PC-3 (cell line): ENCODE data around the gene CYBC1. TPM values are rescaled to one million over a fixed set of nuclear protein-coding genes. Genes with fewer than 3 reads are reported as not detected.

Experiments
- ATAC-seq: fragments of 200-7000 bp; cut with Tn5 transposase; 2 replicates; pipeline ENCODE4 v1.9.1; 2020; ENCODE audit warnings: mild to moderate bottlenecking, moderate library complexity
- BruUV-seq: library from RNA; stranded (reverse); fragments of 400-500 nt; replicated peaks from 2 replicates; lab custom pipeline; 2021; lab: Mats Ljungman, UMichigan
- CTCF ChIA-PET: fragments of 300-600 bp; sonication (Branson Sonifier 250); formaldehyde crosslinking; loops from one replicate; lab custom pipeline; 2022; ENCODE audit warnings: antibody characterized with exemption; lab: Charles Lee
- POLR2A ChIA-PET: fragments of 300-600 bp; sonication (Branson Sonifier 250); formaldehyde crosslinking; loops from one replicate; lab custom pipeline; 2022; ENCODE audit warnings: antibody characterized with exemption; ENCODE audit not compliant: unreplicated experiment; lab: Charles Lee
- DNase-seq: peaks from one replicate; pipeline ENCODE4 v3.0.0-alpha.2; 2015
- H2AFZ ChIP-seq: fragments of 300-600 bp; sonication (generic); 2 replicates; pipeline ENCODE4 v1.6.0; 2016; ENCODE audit warnings: antibody characterized with exemption, low read length
- H3F3A ChIP-seq: fragments of 300-600 bp; sonication (generic); one replicate; pipeline ENCODE4 v1.6.0; 2017; ENCODE audit warnings: antibody characterized with exemption, low read length, control low read depth, mild to moderate bottlenecking; ENCODE audit not compliant: unreplicated experiment
- H3K27ac ChIP-seq: fragments of 300-600 bp; sonication (generic); 2 replicates; pipeline ENCODE4 v1.5.1; 2016; ENCODE audit warnings: mild to moderate bottlenecking, low read length
- H3K27me3 ChIP-seq: fragments of 300-600 bp; sonication (generic); 2 replicates; pipeline ENCODE4 v1.6.1; 2016; ENCODE audit warnings: low read length, mixed read lengths
- H3K36me3 ChIP-seq: fragments of 300-600 bp; sonication (generic); 2 replicates; pipeline ENCODE4 v1.6.1; 2016; ENCODE audit warnings: low read depth, mixed run types, low read length, mixed read lengths
- H3K4me1 ChIP-seq: fragments of 300-600 bp; sonication (generic); 2 replicates; pipeline ENCODE4 v1.5.1; 2016; ENCODE audit warnings: low read length; ENCODE audit not compliant: insufficient read depth
- H3K4me2 ChIP-seq: fragments of 300-600 bp; sonication (generic); 2 replicates; pipeline ENCODE4 v1.6.0; 2016; ENCODE audit warnings: low read length
- H3K4me3 ChIP-seq: fragments of 300-600 bp; sonication (generic); 2 replicates; pipeline ENCODE4 v1.5.1; 2016; ENCODE audit warnings: mild to moderate bottlenecking, low read length, mixed read lengths
- H3K79me2 ChIP-seq: fragments of 300-600 bp; sonication (generic); 2 replicates; pipeline ENCODE4 v1.6.1; 2017; ENCODE audit warnings: low read length, mixed read lengths
- H3K9ac ChIP-seq: fragments of 300-600 bp; sonication (generic); 2 replicates; pipeline ENCODE4 v1.6.0; 2016; ENCODE audit warnings: mild to moderate bottlenecking, low read length
- H3K9me2 ChIP-seq: fragments of 300-600 bp; sonication (generic); replicated peaks from 2 replicates; pipeline ENCODE4 v1.6.1; 2016; ENCODE audit warnings: mixed run types, low read length, mixed read lengths
- H3K9me3 ChIP-seq: fragments of 300-600 bp; sonication (generic); 2 replicates; pipeline ENCODE4 v1.6.1; 2016; ENCODE audit warnings: low read length, mixed read lengths
- H4K20me1 ChIP-seq: fragments of 300-600 bp; sonication (generic); 2 replicates; pipeline ENCODE4 v1.6.1; 2016; ENCODE audit warnings: low read length, mixed read lengths
- CTCF ChIP-seq: fragments of 300-600 bp; sonication (generic); conservative IDR thresholded peaks from 2 replicates; pipeline ENCODE4 v1.5.1; 2017; ENCODE audit warnings: antibody characterized with exemption, low read depth, mild to moderate bottlenecking, low read length
- EZH2 ChIP-seq: fragments of 300-600 bp; sonication (generic); IDR thresholded peaks from one replicate; pipeline ENCODE4 v1.6.1; 2017; ENCODE audit warnings: antibody characterized with exemption, mild to moderate bottlenecking, low read length; ENCODE audit not compliant: unreplicated experiment
- EZH2phosphoT487 ChIP-seq: fragments of 300-600 bp; sonication (generic); IDR thresholded peaks from 2 replicates; pipeline ENCODE4 v1.6.1; 2018; ENCODE audit warnings: mild to moderate bottlenecking, antibody characterized with exemption, low read length, borderline replicate concordance
- intact Hi-C: fragments of 100-400 bp; cut with micrococcal nuclease; formaldehyde crosslinking; loops from 2 replicates; pipeline ENCODE4 v1.9.0; 2023
- total RNA-seq: library from RNA; depleted of rRNA; stranded (reverse); fragments of >200 nt; gene quantifications from 2 replicates; pipeline ENCODE4 v1.2.3, GENCODE V29; 2014

Gene CYBC1
- total RNA-seq, 1 experiment from 2014 or later: 77.2 TPM

GRCh38 chr17:82490512-82491195 lies 40.1 kb upstream of the CYBC1 start:
- no peak for TF ChIP-seq EZH2phosphoT487
- no peak for TF ChIP-seq CTCF
- TF ChIP-seq EZH2: no peak
- Histone ChIP-seq H3K36me3 (peaks cover 10% of the 10 kb centered on the region), H2AFZ (no peak overlapping the region), H3K9me2 (no peaks in the 10 kb centered on the region), H3F3A (peaks cover 12% of the 10 kb centered on the region), H3K4me2 (no peak overlapping the region), H3K27me3 (no peaks in the 10 kb centered on the region), H3K4me3 (no peak overlapping the region), H3K4me1 (peaks cover 23% of the 10 kb centered on the region), H3K79me2 (no peaks in the 10 kb centered on the region), H3K27ac (no peak overlapping the region), H3K9me3 (no peaks in the 10 kb centered on the region), H4K20me1 (no peaks in the 10 kb centered on the region), H3K9ac (no peak overlapping the region)
- intact Hi-C loops: loop anchor here (10.0 kb wide), 1 partner anchor 76 kb away; the partner anchor contains the start of genes HEXD and OGFOD3
- ATAC-seq (no peak), DNase-seq (no peak)
- BruUV-seq: no TSS peak
- ChIA-PET CTCF (no interaction called here), POLR2A (no interaction called here)

- H3K4me1 ChIP-seq: peaks cover 23% of the 10 kb centered on the region
- TF ChIP-seq EZH2phosphoT487 (no peak), CTCF (no peak), EZH2 (no peak)
- DNase-seq (no peak), ATAC-seq (no peak)
- no peak overlapping the region for H3K4me3 ChIP-seq
- H3K4me2 ChIP-seq: no peak overlapping the region
- no peaks in the 10 kb centered on the region for H4K20me1 ChIP-seq
- POLR2A ChIA-PET: no interaction called here
- no peaks in the 10 kb centered on the region for H3K9me2 ChIP-seq
- no peak overlapping the region for H2AFZ ChIP-seq
- intact Hi-C loops: loop anchor here (10.0 kb wide), 1 partner anchor 75 kb away; the partner anchor contains the start of genes HEXD and OGFOD3
- no peak overlapping the region for H3K9ac ChIP-seq
- no peaks in the 10 kb centered on the region for H3K79me2 ChIP-seq
- peaks cover 12% of the 10 kb centered on the region for H3F3A ChIP-seq
- no peaks in the 10 kb centered on the region for H3K9me3 ChIP-seq
- BruUV-seq: no TSS peak
- no peaks in the 10 kb centered on the region for H3K27me3 ChIP-seq
- H3K27ac ChIP-seq: no peak overlapping the region
- H3K36me3 ChIP-seq: peaks cover 13% of the 10 kb centered on the region
- CTCF ChIA-PET: no interaction called here
Measured at GRCh38 chr17:82489851-82490511, 39.4 kb upstream of the CYBC1 start.

GRCh38 chr17:82489117-82489516 lies 38.6 kb upstream of the CYBC1 start:
- H3K27ac ChIP-seq: no peak overlapping the region
- ChIA-PET POLR2A (no interaction called here), CTCF (no interaction called here)
- H3K79me2 ChIP-seq: no peaks in the 10 kb centered on the region
- no peak for DNase-seq
- 0 out of 2 replicates have a peak, but pooled peaks have one; percentile 7 for ATAC-seq
- TF ChIP-seq EZH2: no peak
- no peak for TF ChIP-seq CTCF
- no peak for TF ChIP-seq EZH2phosphoT487
- H3K9ac ChIP-seq: no peak overlapping the region
- BruUV-seq: no TSS peak
- H3K9me2 ChIP-seq: no peaks in the 10 kb centered on the region
- no peaks in the 10 kb centered on the region for H3K27me3 ChIP-seq
- intact Hi-C loops: no loop called here
- H3K4me1 ChIP-seq: peaks cover 20% of the 10 kb centered on the region
- no peaks in the 10 kb centered on the region for H3K9me3 ChIP-seq
- peaks cover 12% of the 10 kb centered on the region for H3F3A ChIP-seq
- no peak overlapping the region for H2AFZ ChIP-seq
- H3K36me3 ChIP-seq: peaks cover 13% of the 10 kb centered on the region
- H3K4me3 ChIP-seq: no peak overlapping the region
- no peaks in the 10 kb centered on the region for H4K20me1 ChIP-seq
- no peak overlapping the region for H3K4me2 ChIP-seq
